NOMO-1 treated with DMSO at 0.1 percent for 48 hours (cell line): ENCODE results near the gene PCNX2.

Experiments
- DNase-seq: peaks from one replicate; lab custom pipeline; 2025; ENCODE audit not compliant: unreplicated experiment; lab: John Stamatoyannopoulos, UW

PCNX2 gene

DNA sequence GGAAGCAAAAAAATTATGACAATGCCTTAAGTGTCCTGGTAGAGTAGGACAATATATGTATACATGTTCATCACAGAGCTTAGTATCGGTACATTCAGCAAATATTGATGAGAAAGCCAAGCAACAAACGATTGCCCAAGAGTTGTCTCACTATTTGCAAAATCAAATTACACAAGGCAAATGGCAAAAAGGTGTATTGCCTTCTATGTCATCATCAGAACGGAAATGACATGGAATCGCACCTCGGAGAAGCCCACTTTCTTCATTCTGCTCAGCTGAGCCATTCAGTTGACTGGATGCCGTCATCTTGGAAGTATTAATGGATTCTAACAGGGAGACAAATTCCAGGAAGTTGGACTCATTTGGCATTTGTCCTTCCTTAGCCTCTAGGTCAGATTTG is 37.7 kb downstream of the PCNX2 start:
- DNase-seq = no peak

DNA sequence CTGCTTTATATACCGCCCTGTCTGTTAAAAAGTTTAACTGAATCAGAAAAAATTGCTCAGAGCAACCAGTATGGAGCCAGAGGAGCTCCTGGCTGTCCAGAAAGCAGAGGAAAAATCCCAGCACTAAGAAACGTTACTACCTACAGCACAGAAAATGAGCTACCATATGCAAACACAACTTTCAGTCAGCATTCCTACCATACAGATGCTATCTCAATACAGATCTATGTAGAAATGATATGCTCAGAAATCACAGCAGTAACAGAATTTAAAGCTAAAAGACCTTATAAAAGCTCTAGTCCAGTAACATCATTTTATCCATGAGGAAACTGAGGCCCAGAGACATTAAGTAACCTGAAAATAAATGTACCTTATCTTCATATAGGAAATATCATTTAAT is 38.7 kb downstream of the PCNX2 start:
- DNase-seq = no peak

DNA sequence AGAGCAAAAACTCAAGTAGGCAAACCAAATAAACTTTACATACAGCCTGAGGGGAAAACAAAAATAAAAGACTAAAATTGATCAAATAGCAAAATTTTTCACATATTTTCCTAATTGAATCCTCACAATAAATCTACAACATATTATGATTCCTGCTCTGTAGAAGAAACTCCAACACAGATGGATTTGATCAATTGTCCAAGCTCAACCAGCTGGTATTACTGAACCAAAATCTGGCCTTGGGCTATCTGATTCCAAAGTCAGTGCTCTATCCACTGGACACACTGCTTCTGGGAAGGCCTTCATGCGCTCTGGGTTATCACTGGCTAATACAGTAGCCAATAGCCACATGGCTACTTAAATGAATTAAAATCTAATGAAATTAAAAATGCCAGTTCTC is 39.3 kb downstream of the PCNX2 start:
- DNase-seq = no peak

DNA sequence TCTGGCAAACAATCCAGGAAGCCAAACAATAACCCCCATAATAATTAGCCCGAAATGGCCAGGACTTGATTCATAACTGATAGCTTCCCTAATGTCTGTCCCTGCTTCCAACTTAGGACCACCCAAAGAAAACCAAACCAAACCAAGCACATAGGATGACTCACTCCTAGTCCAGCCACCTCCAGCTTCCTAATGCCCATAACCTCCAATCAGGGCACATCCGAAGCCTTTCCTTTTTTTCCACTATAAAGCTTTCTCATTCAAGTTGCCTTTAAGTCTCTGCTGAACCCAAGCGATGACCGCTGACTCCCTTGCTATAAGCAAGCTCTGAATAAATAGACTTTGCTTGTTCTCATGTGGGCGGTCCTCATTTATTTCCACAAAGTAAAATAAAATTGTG is 40.4 kb downstream of the PCNX2 start:
- DNase-seq = no peak

- no peak for DNase-seq
These were observed 41.6 kb downstream of the PCNX2 start for GRCh38 chr1:233253832-233254331.

GRCh38 chr1:233253231-233253831 is 42.2 kb downstream of the PCNX2 start:
- DNase-seq = no peak

GRCh38 chr1:233252441-233252840 is 43.1 kb downstream of the PCNX2 start:
- DNase-seq = peak; percentile 87

DNA sequence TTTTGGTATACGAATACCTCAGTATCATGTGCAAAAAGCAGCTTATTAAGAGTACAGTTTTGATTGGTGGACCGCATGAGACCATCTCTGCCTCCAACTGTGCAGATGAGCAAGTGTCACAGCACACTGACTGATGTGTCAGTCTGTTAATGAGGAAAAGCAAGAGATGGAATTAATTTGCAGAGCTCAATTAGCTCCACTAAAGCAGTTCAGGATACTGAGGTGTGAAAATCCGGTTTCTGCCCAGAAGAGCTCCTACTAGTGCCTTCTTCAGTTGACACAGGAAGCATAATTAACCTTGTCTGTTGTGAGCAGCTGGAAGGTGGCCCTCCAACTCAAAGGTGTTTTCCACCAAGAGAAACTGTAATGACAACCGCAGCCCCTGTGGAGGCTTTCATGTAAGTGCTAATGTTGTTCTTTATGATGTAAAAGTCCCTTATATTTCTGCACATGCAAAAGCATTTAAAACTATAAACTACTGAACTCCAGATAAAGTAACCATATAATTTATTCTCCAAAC is 44.3 kb downstream of the PCNX2 start:
- DNase-seq = no peak

GRCh38 chr1:233248014-233248413 is 47.5 kb downstream of the PCNX2 start:
- no peak for DNase-seq

DNA sequence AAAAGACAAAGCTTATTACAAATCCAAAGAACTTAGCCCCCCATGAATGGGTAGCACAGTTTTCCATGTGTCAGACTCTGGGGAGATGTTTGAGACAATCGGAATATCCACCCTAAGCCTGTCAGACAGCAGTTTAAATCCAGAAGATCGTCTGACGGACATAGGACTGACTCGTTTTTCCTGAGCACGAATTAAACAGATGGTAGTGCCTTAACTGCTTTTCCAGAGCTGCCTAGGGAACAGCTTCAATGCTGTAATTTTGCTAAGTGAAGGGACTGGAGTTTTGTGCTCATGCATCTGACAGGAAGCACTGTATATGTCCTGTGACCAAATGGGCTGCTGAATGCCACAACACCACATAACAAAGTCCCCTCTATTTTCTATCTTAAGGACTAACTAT is 48.6 kb downstream of the PCNX2 start:
- no peak for DNase-seq

DNA sequence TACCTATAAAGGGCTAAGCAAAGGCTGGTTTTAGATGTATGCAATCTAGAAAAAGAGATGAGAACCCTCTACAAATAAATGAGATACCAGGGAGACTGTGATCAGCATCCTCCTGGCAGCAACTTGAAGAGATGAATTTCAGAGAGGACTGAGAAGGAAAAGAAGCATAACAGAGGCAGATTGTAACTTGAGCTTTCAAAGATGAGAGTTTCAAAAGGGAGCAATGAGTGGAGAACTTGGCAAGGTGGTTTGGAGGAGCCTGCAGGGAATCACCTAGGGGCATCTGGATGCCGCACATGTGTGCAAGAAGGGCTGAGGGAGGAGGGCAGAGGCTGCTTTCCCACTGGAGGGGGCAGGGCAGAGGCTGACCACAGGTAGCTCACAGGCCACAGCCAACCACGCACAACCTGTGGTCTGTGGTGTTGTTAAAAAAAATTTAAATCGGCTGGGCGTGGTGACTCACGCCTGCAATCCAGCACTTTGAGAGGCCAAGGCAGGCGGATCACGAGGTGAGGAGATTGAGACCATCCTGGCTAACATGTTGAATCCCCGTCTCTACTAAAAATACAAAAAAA is 50.2 kb downstream of the PCNX2 start:
- no peak for DNase-seq

DNA sequence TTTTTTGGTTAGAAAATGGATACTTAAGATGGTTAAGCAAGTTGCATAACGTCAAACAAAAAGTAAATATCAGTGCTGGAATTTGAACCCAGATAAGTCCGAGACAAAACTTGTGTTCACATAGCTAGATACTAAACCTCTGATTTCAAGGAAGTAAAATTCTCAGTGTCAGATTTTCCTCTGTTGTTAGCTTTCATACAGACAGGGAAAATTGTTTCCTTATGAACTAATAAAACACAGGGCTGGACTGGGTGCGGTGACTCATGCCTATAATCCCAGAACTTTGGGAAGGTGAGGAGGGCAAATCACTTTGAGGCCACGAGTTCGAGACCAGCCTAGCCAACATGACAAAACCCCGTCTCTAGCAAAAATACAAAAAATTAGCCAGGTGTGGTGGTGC is 51.3 kb downstream of the PCNX2 start:
- no peak for DNase-seq

DNA sequence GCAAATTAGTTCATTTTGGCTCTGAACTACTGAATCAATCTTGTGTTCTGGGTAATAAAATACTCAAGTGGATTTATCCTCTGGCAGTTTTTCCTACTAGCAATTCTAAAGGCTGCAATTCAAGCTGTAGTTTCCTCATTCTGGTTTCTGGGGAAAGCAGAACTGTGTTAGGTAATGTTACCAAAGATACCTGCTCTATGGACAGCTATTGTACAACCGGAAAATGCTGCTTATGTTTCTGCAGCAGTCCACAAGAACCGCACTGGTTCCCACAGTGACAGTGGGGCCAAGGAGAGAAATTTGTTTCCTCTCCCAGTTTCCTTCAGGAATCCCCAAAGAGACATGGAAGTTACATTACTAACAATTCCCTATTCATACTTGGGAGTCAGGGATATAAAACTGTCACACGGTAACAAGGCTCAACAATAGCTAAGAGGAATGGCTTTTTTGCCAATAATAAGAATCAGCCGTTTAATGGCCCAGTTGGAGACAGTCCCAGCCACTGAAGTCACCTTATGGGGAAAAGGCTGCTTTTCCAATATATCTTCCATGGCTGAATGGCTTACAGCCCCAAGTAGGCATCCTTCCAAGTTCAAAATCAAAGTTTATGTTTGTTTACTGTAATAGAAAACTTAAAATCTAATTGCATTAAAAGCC is 52.6 kb downstream of the PCNX2 start:
- DNase-seq = peak; percentile 88

DNA sequence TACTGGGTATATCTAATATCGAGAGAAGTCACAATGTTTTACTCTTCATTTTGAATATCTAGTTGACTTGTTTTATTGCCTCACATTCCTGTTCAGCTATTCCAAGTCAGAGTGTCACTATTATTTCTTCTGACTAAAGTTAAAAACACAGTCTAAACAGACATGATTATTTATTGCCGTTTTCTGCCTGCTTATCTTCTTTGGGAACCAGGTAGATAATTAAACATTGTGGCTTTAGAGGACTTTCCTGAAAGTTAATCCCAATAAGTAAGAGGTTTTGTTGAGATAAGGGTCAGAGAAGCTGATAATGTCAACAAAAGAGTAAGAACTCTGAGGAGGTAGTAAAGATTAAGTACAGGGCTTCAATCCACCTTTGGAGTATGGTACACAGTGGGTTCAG is 53.8 kb downstream of the PCNX2 start:
- no peak for DNase-seq

DNA sequence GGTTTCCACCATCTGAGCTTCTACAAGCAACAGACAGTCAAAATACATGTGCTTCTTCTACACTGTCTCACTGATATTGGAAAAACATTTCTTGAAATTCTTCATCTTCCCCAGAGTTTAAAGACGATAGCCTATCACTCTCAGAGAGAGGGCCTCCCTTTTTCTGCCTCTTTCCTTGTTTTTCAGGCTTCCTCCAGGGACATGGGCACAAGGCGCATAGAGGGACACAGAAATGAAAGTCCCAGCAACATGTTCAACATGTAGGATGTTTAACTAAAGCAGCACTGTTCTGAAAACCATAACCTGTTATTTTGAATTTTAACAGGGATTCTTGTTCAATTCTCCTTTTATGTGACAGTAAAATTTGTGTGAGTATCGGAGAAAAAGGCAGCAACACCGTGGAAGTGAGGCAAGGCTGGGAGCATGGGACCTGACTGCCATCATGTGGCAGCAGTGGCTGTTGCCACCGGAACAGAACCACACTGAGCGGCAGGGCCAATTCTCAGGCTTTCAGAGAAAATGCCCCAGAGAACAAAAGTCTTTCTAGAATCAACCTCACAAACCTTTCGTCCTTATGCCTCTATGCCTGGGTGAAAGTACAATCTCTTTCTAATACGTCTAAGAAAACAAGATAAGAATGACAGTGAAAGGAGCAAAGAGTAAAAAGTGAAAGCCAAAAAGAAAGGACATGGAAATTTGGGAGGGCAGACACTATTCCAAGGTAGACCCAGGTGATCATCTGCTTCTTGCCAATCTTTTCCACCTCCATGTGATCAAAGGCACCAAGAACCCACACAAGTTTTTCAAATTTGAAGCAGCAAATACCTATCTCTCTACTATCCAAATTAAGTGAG is 54.5 kb downstream of the PCNX2 start:
- DNase-seq = peak; percentile 55

DNA sequence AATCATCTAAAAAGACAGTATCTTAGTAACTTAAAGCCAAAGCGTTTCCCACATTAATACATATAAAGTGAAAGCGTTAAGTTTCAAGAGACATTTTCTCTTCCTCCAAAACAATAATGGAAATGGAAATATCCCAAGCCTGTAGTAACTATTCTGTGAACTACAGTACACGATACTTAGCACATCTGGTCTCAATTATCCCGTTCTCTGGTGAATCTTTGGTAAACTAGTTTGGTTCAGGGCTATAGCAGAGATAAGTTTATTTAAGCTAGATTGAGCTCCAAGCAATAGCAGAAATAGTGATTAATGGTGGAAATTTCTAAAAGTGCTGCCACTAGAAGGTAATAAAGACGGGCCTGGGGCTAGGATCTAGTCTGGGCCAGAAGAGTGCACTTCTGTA is 55.2 kb downstream of the PCNX2 start:
- DNase-seq = no peak

- no peak for DNase-seq
These were observed 56.6 kb downstream of the PCNX2 start for GRCh38 chr1:233238884-233239431.

DNA sequence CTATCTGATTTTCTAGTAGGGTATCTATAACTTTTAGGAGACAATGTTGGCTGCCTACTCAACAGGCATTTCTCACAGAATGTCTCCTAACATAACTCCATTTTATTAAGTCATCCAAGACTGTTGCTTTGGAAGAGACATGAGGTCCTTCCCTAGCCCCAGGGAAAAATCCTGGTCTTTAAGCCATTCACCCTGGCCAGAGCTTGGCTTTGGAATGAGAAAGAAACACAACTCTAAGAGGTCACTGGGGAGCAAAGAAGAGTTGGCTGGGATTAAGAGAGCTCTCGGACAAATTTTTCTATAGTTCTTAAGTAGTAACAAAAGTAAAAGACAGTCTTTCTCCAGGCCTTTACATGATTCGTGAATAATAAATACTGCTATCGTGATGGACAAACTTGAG is 57.9 kb downstream of the PCNX2 start:
- no peak for DNase-seq

GRCh38 chr1:233233508-233234040 is 62.0 kb downstream of the PCNX2 start:
- no peak for DNase-seq

GRCh38 chr1:233230011-233230410 is 65.5 kb downstream of the PCNX2 start:
- DNase-seq = no peak

- no peak for DNase-seq
These were observed 66.2 kb downstream of the PCNX2 start for GRCh38 chr1:233229288-233229687.
